ENCODE data around the gene CAPN11. TPM values are rescaled to one million over a fixed set of nuclear protein-coding genes. Genes with fewer than 3 reads are reported as not detected.

CAPN11 gene
- total RNA-seq, 1 experiment from 2014 or later, result not detected

GRCh38 chr6:44110005-44110676 lies 48.5 kb upstream of the CAPN11 start:
- intact Hi-C loops (cut with micrococcal nuclease), result no loop called here
- Histone ChIP-seq H3K4me1 (ENCODE audit: control insufficient read depth in 1 of 2, insufficient read depth in 2 of 2, low read length in 2 of 2) (no peaks in the 10 kb centered on the region), H3K27ac (ENCODE audit: low read depth, low read length) (no peak overlapping the region), H4K20me1 (ENCODE audit: insufficient read depth) (no peaks in the 10 kb centered on the region), H3K27me3 (ENCODE audit: insufficient read depth, low read length) (no peaks in the 10 kb centered on the region), H3K4me3 (replicated peaks in 1 of 2; ENCODE audit: low read depth in 1 of 2, low read length in 2 of 2) (no peak overlapping the region), H3K9me2 (ENCODE audit: insufficient read depth) (no peaks in the 10 kb centered on the region), H3K36me3 (ENCODE audit: control insufficient read depth in 1 of 2, insufficient read depth in 2 of 2, low read length in 2 of 2) (peaks cover 34 to 57% of the 10 kb centered on the region in 2 experiments), H2AFZ (ENCODE audit: low read depth, low read length, poor library complexity, severe bottlenecking) (no peak overlapping the region), H3K4me2 (ENCODE audit: low read length) (no peak overlapping the region), H3K79me2 (ENCODE audit: insufficient read depth, low read length) (peaks cover 63% of the 10 kb centered on the region), H3K9me3 (ENCODE audit: control insufficient read depth in 1 of 2, insufficient read depth in 1 of 2, low read depth in 1 of 2, low read length in 2 of 2) (no peaks in the 10 kb centered on the region), H3K9ac (ENCODE audit: low read length) (no peak overlapping the region)
- ATAC-seq (no peak), DNase-seq (ENCODE audit: low read depth, low spot score) (no peak)
- RAD21 ChIA-PET (ENCODE audit: low non-redundant PET in 1 of 2, low total read pairs in 2 of 2, uncharacterized antibody in 2 of 2, unreplicated experiment in 2 of 2), result interaction anchor here in 1 of 2 experiments (2.3 kb wide), 1 partner anchor 13 kb away, joined by 5 read pairs; no protein-coding TSS in a partner anchor
- POLR2A ChIA-PET, result no interaction called here
- no TSS peak for BruUV-seq (replicated peaks)
- CTCF ChIA-PET, result interaction anchor here (1.1 kb wide), 1 partner anchor 127 kb away, joined by 3 read pairs; no protein-coding TSS in a partner anchor
- no peak for TF ChIP-seq EGR1 (IDR thresholded peaks at IDR 0.05; ENCODE audit: low read depth)
- no peak for TF ChIP-seq FOSL1 (IDR thresholded peaks at IDR 0.05; ENCODE audit: low read depth)
- no peak for TF ChIP-seq JUND (IDR thresholded peaks at IDR 0.05)
- TF ChIP-seq TCF7L2 (IDR thresholded peaks at IDR 0.05; ENCODE audit: borderline replicate concordance, extremely low read depth, insufficient read depth, insufficient read length), result no peak
- TF ChIP-seq CTCF (IDR thresholded peaks at IDR 0.05 in 2 of 3, conservative IDR thresholded peaks at IDR 0.05 in 1 of 3; ENCODE audit: borderline replicate concordance in 1 of 3, insufficient read depth in 1 of 3, low read depth in 2 of 3, low read length in 2 of 3), result no peak
- TF ChIP-seq ZFX (IDR thresholded peaks at IDR 0.05), result no peak
- TF ChIP-seq CBX3 (IDR thresholded peaks at IDR 0.05; ENCODE audit: low read depth), result no peak
- no peak for TF ChIP-seq POLR2AphosphoS5 (IDR thresholded peaks at IDR 0.05; ENCODE audit: low read depth, low read length)
- TF ChIP-seq ELF1 (IDR thresholded peaks at IDR 0.05; ENCODE audit: borderline replicate concordance, low read depth), result no peak
- no peak for TF ChIP-seq SP1 (IDR thresholded peaks at IDR 0.05; ENCODE audit: low read depth)
- TF ChIP-seq REST (IDR thresholded peaks at IDR 0.05; ENCODE audit: low read depth), result no peak
- TF ChIP-seq ZBTB33 (IDR thresholded peaks at IDR 0.05; ENCODE audit: extremely low read depth, insufficient replicate concordance, low read length), result no peak
- TF ChIP-seq RAD21 (IDR thresholded peaks at IDR 0.05; ENCODE audit: low read depth), result no peak
- no peak for TF ChIP-seq SIN3A (IDR thresholded peaks at IDR 0.05; ENCODE audit: low read depth)
- TF ChIP-seq SRF (IDR thresholded peaks at IDR 0.05; ENCODE audit: low read depth), result no peak
- no peak for TF ChIP-seq POLR2A (IDR thresholded peaks at IDR 0.05; ENCODE audit: borderline replicate concordance, extremely low read depth, insufficient read depth, insufficient read length)
- TF ChIP-seq EZH2phosphoT487 (IDR thresholded peaks at IDR 0.05; ENCODE audit: borderline replicate concordance), result no peak

Data from HCT116 (cell line).